LNCaP clone FGC (cell line): ENCODE results near the gene P4HA2.

ENCODE experiments used
- DNase-seq: peaks from one replicate; pipeline ENCODE4 v3.0.0-alpha.2; 2011; ENCODE audit warnings: low read depth
- H3K4me3 ChIP-seq: 2 replicates; pipeline ENCODE4 v1.5.1; 2011; ENCODE audit warnings: mild to moderate bottlenecking, low read depth, low read length, control low read depth
- CTCF ChIP-seq: IDR thresholded peaks from 2 replicates; pipeline ENCODE4 v1.5.1; 2012; ENCODE audit warnings: mild to moderate bottlenecking; ENCODE audit not compliant: control insufficient read depth, insufficient read depth; ENCODE audit errors: extremely low read depth

Gene P4HA2

GRCh38 chr5:132202711-132203463, 24.8 kb downstream of the P4HA2 start:
- H3K4me3 ChIP-seq, result no peak overlapping the region
- DNase-seq, result no peak
- TF ChIP-seq CTCF, result no peak

GRCh38 chr5:132199116-132199680, 28.5 kb downstream of the P4HA2 start:
- no peak overlapping the region for H3K4me3 ChIP-seq
- DNase-seq, result no peak
- no peak for TF ChIP-seq CTCF

GRCh38 chr5:132198571-132198970, 29.1 kb downstream of the P4HA2 start:
- DNase-seq, result no peak
- TF ChIP-seq CTCF, result no peak
- H3K4me3 ChIP-seq, result no peak overlapping the region

DNA sequence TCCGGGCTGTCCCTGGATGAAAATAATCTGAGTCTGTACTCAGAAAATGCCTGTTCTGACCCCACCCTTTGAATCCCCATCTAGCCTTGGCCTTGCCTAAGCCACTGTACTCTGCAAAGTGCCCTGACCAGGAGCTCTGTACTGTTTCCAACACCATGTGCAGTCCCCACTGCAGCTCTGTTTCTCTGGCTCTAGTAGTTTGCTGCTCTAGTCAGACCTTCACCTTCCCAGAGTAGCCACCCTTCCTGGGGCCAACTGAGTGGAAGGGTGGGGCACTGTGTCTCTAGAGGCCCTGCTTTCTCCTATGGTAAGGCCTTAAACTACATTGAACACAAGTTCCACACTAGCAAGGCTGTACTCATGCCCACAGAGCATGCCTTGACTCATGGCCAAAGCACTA, 31.9 kb downstream of the P4HA2 start:
- H3K4me3 ChIP-seq, result no peak overlapping the region
- no peak for TF ChIP-seq CTCF
- DNase-seq, result no peak

- no peak for TF ChIP-seq CTCF
- H3K4me3 ChIP-seq, result no peak overlapping the region
- no peak for DNase-seq
These were observed 34.4 kb downstream of the P4HA2 start for GRCh38 chr5:132193165-132193694.

DNA sequence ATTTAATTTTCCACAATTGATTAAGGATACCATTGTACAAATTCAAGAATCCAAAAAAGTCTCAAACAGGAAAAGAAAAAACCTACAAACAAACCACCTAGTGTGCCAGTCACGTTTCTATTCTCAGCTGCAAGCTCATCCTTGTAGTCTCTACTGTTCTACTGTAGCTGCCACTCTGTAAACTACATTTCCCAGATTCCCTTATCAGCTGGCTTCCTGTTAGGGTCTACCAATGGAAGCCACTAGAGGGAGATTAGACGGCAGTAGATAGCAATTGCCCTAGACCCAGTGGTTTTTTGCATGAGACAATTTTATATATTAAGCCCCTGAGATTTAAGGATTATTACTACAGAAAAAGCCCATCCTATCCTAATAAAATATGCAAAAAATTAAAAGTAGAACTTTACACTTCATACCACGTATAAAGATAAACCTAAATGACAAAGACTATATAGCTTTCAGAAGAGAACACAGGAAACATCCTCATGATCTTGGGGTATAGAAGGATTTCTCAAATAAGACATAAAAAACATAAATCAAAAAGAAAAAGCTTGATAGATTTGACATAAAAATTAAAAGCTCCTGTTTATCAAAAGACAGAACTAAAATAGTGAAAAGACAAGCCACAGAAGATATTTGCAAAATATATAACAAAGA, 37.4 kb downstream of the P4HA2 start:
- no peak overlapping the region for H3K4me3 ChIP-seq
- TF ChIP-seq CTCF, result peak; percentile 75
- DNase-seq, result peak; percentile 36
